DMS153 treated with DMSO at 0.1 percent for 48 hours (cell line): Measurements from ENCODE around the gene TAF7.
"Not testable (repeated sequence)": the region's sequence is repeated elsewhere in the genome, so short reads cannot be mapped to it uniquely, and the experiment has no call there.

ENCODE experiments used
- DNase-seq: peaks from one replicate; lab custom pipeline; 2025; ENCODE audit not compliant: unreplicated experiment; lab: John Stamatoyannopoulos, UW

Gene TAF7

GRCh38 chr5:141338538-141339306 lies 18.1 kb upstream of the TAF7 start, which contains the start of gene PCDHGA2:
Gene PCDHGA2, plus strand, starts transcription at chr5:141338760.
- DNase-seq, result no peak

GRCh38 chr5:141332571-141332970 lies 12.0 kb upstream of the TAF7 start:
- not testable (repeated sequence) for DNase-seq

- DNase-seq, result no peak
These were observed 9.9 kb upstream of the TAF7 start, which contains the start of gene PCDHGA1 for GRCh38 chr5:141330299-141331080. Gene PCDHGA1, plus strand, starts transcription at chr5:141330514.

- DNase-seq, result no peak
These were observed 7.6 kb upstream of the TAF7 start for GRCh38 chr5:141328231-141328630.

GRCh38 chr5:141326088-141326854 lies 5.7 kb upstream of the TAF7 start:
- no peak for DNase-seq

GRCh38 chr5:141322261-141322660 lies 1.7 kb upstream of the TAF7 start:
- DNase-seq, result no peak

GRCh38 chr5:141319699-141320098 lies 885 bp downstream of the TAF7 start:
- no peak for DNase-seq

GRCh38 chr5:141319202-141319601 lies 1.4 kb downstream of the TAF7 start:
- no peak for DNase-seq

GRCh38 chr5:141316963-141317362 lies 3.6 kb downstream of the TAF7 start:
- not testable (repeated sequence) for DNase-seq

GRCh38 chr5:141313711-141314110 lies 6.9 kb downstream of the TAF7 start:
- DNase-seq, result no peak

GRCh38 chr5:141306630-141307029 lies 14.0 kb downstream of the TAF7 start:
- no peak for DNase-seq

- no peak for DNase-seq
These were observed 16.8 kb downstream of the TAF7 start, which contains the start of gene SLC25A2 for GRCh38 chr5:141303756-141304155. Gene SLC25A2, minus strand, starts transcription at chr5:141304049. Its CDS starts 184 bp downstream, at chr5:141303865.

- DNase-seq, result no peak
These were observed 22.2 kb downstream of the TAF7 start for GRCh38 chr5:141298376-141298775.

- DNase-seq, result no peak
These were observed 47.7 kb downstream of the TAF7 start for GRCh38 chr5:141272906-141273305.

GRCh38 chr5:141269195-141269594 lies 51.4 kb downstream of the TAF7 start:
- DNase-seq, result no peak
